ENCODE measurements around the gene RNF20.

GRCh38 chr9:101561740-101562139, 28.1 kb downstream of the RNF20 start:
- TF ChIP-seq TAF1 (IDR thresholded peaks at IDR 0.05; ENCODE audit: borderline replicate concordance, low read depth, low read length) (no peak), POLR2A (IDR thresholded peaks at IDR 0.05; ENCODE audit: low read depth, low read length) (no peak)
